H1 (cell line): ENCODE results near the gene SMG7.

Source experiments
- ATF2 ChIP-seq: IDR thresholded peaks from 2 replicates; pipeline ENCODE4 v1.6.1; 2012; ENCODE audit warnings: low read length, inconsistent platforms
- CTCF ChIP-seq, 3 experiments: IDR thresholded peaks; 1 replicate in 2 of 3; 2 replicates in 1 of 3; pipeline versions ENCODE4 v1.5.1 to v1.6.1; 2011; ENCODE audit warnings: low read length in 3 of 3, mild to moderate bottlenecking in 3 of 3, inconsistent platforms in 2 of 3, low read depth in 1 of 3, moderate library complexity in 1 of 3; ENCODE audit not compliant: insufficient read depth in 1 of 3; ENCODE audit errors: control extremely low read depth in 1 of 3
- KDM1A ChIP-seq: fragments of 200-600, 300-600 bp; sonication (generic); IDR thresholded peaks from 2 replicates; pipeline ENCODE4 v1.7.1; 2016; ENCODE audit warnings: mild to moderate bottlenecking, low read length, borderline replicate concordance
- KDM5A ChIP-seq: fragments of 200-600 bp; IDR thresholded peaks from 2 replicates; pipeline ENCODE4 v1.7.1; 2012; ENCODE audit warnings: mild to moderate bottlenecking, low read length, inconsistent platforms, mixed read lengths
- MAFK ChIP-seq: IDR thresholded peaks from 2 replicates; pipeline ENCODE4 v1.6.1; 2012; ENCODE audit warnings: low read depth, mild to moderate bottlenecking, improper control_type of control experiment, low read length
- POLR2A ChIP-seq, 2 experiments: IDR thresholded peaks; 1 replicate in 1 of 2; 2 replicates in 1 of 2; pipeline ENCODE4 v1.6.1; 2011; ENCODE audit warnings: low read depth in 2 of 2, low read length in 2 of 2, mild to moderate bottlenecking in 2 of 2; ENCODE audit errors: control extremely low read depth in 1 of 2
- POLR2AphosphoS5 ChIP-seq: IDR thresholded peaks from 2 replicates; pipeline ENCODE4 v1.6.1; 2011; ENCODE audit warnings: low read depth, low read length
- RFX5 ChIP-seq: IDR thresholded peaks from 2 replicates; pipeline ENCODE4 v1.6.1; 2011; ENCODE audit warnings: low read depth, low read length, improper control_type of control experiment, borderline replicate concordance
- ZNF274 ChIP-seq: IDR thresholded peaks from 2 replicates; pipeline ENCODE4 v1.7.0; 2012; ENCODE audit warnings: low read length, borderline replicate concordance; ENCODE audit errors: extremely low read depth
- TF ChIP-seq, protein P1 (sequence below): IDR thresholded peaks from 2 replicates; pipeline ENCODE4 v1.6.1; 2012; ENCODE audit warnings: inconsistent platforms

GRCh38 chr1:183477986-183478781, 5.9 kb downstream of the SMG7 start:
- TF ChIP-seq CTCF (IDR thresholded peaks at IDR 0.05; ENCODE audit: control extremely low read depth in 1 of 3, insufficient read depth in 1 of 3, low read depth in 1 of 3, low read length in 3 of 3) (no peak), POLR2A (IDR thresholded peaks at IDR 0.05; ENCODE audit: control extremely low read depth in 1 of 2, low read depth in 2 of 2, low read length in 2 of 2) (no peak), KDM1A (no peak), ZNF274 (no peak), MAFK (no peak), POLR2AphosphoS5 (no peak), RFX5 (no peak), KDM5A (no peak), ATF2 (no peak)
- TF ChIP-seq, protein P1, sequence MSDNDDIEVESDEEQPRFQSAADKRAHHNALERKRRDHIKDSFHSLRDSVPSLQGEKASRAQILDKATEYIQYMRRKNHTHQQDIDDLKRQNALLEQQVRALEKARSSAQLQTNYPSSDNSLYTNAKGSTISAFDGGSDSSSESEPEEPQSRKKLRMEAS: no peak
